ENCODE data around the gene CCR6. TPM values are rescaled to one million over a fixed set of nuclear protein-coding genes. Genes with fewer than 3 reads are reported as not detected.
"Not testable (repeated sequence)": the region's sequence is repeated elsewhere in the genome, so short reads cannot be mapped to it uniquely, and the experiment has no call there.

Gene CCR6
- total and polyA plus RNA-seq, 10 of the 15 experiments (the other 5 are each of a cell fraction or from before 2014, with no cell fraction given), result 2.2 to 7.6 (median 6.7) TPM

DNA sequence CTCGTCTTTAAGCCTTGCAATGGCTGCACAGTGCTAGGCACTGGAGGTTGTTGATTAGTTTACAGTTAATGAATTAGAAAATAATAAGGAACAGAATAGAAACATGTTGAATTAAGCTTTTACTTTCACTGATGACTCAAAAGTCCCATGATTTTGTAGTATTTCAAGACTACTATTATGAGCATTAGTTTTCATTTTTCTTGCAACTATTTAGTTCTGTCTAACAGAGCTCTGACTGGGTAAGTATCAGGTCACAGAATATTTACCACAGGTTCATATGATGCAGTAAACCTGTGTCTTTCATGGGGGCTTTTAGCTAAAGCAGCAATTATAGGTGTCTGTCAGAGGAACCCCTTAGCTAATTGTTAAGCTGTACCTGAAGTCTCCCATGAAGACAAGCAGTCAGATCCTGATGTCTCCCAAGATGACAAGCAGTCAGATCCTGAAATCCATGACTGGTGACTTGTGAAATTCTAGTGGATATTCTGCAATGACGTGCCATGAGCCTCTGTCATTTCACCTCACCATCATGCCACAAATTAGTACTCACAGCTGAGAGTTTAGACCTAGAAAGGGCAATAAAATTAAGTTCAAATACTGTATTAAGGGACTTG is 43.1 kb downstream of the CCR6 start (continued):
- TF ChIP-seq, protein P1, sequence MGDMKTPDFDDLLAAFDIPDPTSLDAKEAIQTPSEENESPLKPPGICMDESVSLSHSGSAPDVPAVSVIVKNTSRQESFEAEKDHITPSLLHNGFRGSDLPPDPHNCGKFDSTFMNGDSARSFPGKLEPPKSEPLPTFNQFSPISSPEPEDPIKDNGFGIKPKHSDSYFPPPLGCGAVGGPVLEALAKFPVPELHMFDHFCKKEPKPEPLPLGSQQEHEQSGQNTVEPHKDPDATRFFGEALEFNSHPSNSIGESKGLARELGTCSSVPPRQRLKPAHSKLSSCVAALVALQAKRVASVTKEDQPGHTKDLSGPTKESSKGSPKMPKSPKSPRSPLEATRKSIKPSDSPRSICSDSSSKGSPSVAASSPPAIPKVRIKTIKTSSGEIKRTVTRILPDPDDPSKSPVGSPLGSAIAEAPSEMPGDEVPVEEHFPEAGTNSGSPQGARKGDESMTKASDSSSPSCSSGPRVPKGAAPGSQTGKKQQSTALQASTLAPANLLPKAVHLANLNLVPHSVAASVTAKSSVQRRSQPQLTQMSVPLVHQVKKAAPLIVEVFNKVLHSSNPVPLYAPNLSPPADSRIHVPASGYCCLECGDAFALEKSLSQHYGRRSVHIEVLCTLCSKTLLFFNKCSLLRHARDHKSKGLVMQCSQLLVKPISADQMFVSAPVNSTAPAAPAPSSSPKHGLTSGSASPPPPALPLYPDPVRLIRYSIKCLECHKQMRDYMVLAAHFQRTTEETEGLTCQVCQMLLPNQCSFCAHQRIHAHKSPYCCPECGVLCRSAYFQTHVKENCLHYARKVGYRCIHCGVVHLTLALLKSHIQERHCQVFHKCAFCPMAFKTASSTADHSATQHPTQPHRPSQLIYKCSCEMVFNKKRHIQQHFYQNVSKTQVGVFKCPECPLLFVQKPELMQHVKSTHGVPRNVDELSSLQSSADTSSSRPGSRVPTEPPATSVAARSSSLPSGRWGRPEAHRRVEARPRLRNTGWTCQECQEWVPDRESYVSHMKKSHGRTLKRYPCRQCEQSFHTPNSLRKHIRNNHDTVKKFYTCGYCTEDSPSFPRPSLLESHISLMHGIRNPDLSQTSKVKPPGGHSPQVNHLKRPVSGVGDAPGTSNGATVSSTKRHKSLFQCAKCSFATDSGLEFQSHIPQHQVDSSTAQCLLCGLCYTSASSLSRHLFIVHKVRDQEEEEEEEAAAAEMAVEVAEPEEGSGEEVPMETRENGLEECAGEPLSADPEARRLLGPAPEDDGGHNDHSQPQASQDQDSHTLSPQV (IDR thresholded peaks at IDR 0.05), result no peak
- no peak for TF ChIP-seq ZZZ3 (IDR thresholded peaks at IDR 0.05; ENCODE audit: control insufficient read depth, insufficient read length, low read depth)
- no peak for TF ChIP-seq SP1 (IDR thresholded peaks at IDR 0.05; ENCODE audit: low read depth, low read length)
- no peak for TF ChIP-seq MEF2A (IDR thresholded peaks at IDR 0.05; ENCODE audit: insufficient read depth, low read depth, low read length)
- TF ChIP-seq HDAC6 (IDR thresholded peaks at IDR 0.05; ENCODE audit: unreplicated experiment), result no peak

DNA sequence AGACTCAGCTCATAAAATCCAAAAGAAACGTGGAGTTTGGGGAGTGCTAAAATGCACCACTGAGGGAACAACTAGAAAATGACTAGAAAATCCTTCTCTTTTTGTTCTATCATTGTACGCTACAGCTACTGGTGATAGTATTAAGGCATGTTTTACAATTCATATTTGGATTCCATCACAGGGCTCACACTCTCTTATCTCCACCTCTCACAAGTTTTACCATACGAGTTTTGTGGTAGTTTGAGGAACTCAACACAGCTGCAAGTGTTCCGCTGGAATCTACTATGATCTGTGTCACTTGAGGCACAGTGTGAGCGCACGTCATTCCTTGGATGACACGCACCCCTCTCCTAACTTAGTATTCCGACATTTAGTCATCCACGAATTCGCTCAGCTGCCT is 44.8 kb downstream of the CCR6 start:
- FAIRE-seq; intact Hi-C loops (cut with micrococcal nuclease; ENCODE audit: unreplicated experiment); H3K9me3 ChIP-seq (replicated peaks; ENCODE audit: control insufficient read depth, insufficient read depth, low read length); H3K4me3 ChIP-seq; ATAC-seq; H3K36me3 ChIP-seq (ENCODE audit: control insufficient read depth in 2 of 2, insufficient read depth in 2 of 2, low read length in 1 of 2); H3K4me1 ChIP-seq (ENCODE audit: control insufficient read depth, insufficient read depth, low read length); H3K79me2 ChIP-seq (ENCODE audit: control insufficient read depth, insufficient read depth, low read length); DNase-seq (ENCODE audit: low read depth, low spot score); RAD21 ChIA-PET (ENCODE audit: unreplicated experiment); H3K4me2 ChIP-seq (ENCODE audit: control insufficient read depth, insufficient read depth); POLR2A ChIA-PET; SMC1A ChIA-PET (ENCODE audit: uncharacterized antibody, unreplicated experiment); H2AFZ ChIP-seq (ENCODE audit: control insufficient read depth, low read depth, low read length); H3K9ac ChIP-seq (ENCODE audit: control insufficient read depth, insufficient read depth, low read length); H3K27me3 ChIP-seq (replicated peaks in 1 of 2; ENCODE audit: control insufficient read depth in 2 of 2, insufficient read depth in 2 of 2, low read length in 1 of 2); in situ Hi-C loops (cut with MboI); H4K20me1 ChIP-seq (ENCODE audit: control insufficient read depth, insufficient read depth); H3K27ac ChIP-seq (ENCODE audit: control insufficient read depth, insufficient read depth); BruUV-seq (replicated peaks): not testable (repeated sequence)
- CTCF ChIA-PET, result interaction anchor here (0.7 kb wide), 1 partner anchor 108 kb away, joined by 3 read pairs; no protein-coding TSS in a partner anchor
- WGBS (ENCODE audit: insufficient coverage, insufficient replicate concordance, low lambda C conversion rate, missing lambda C conversion rate), result 61% methylated on average over 8 of the region's 10 CpGs

DNA sequence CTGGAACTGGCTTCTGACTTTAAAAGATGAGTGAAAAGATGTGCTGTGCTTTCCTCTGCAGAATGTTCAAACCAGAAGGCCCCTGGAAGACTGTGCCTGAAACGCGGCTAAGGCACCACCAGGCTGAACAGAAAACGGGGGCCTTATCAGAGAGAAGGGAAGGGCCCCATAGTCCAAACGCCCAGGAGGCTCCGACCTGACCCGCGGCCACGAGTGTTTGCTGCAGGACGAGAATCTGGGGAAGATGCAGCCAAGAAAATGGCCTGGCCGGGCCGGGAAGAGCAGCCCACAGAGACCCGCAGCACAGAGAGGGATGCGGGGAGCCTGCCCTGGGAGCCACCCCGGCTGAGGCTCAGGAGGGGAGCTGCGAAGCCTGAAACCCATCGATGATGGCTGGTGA is 45.4 kb downstream of the CCR6 start:
- 71% methylated on average over 10 of the region's 16 CpGs for WGBS (ENCODE audit: insufficient coverage, insufficient replicate concordance, low lambda C conversion rate, missing lambda C conversion rate)
- not testable (repeated sequence) for FAIRE-seq; BruUV-seq (replicated peaks)

More for the DNA sequence above, 45.4 kb downstream of the CCR6 start:
- H3K27me3 ChIP-seq (replicated peaks in 1 of 2; ENCODE audit: control insufficient read depth in 2 of 2, insufficient read depth in 2 of 2, low read length in 1 of 2); H3K27ac ChIP-seq (ENCODE audit: control insufficient read depth, insufficient read depth); H3K9me3 ChIP-seq (replicated peaks; ENCODE audit: control insufficient read depth, insufficient read depth, low read length); in situ Hi-C loops (cut with MboI); H3K4me2 ChIP-seq (ENCODE audit: control insufficient read depth, insufficient read depth); SMC1A ChIA-PET (ENCODE audit: uncharacterized antibody, unreplicated experiment); H2AFZ ChIP-seq (ENCODE audit: control insufficient read depth, low read depth, low read length); DNase-seq (ENCODE audit: low read depth, low spot score); H3K9ac ChIP-seq (ENCODE audit: control insufficient read depth, insufficient read depth, low read length); intact Hi-C loops (cut with micrococcal nuclease; ENCODE audit: unreplicated experiment); H3K4me3 ChIP-seq; H4K20me1 ChIP-seq (ENCODE audit: control insufficient read depth, insufficient read depth); H3K4me1 ChIP-seq (ENCODE audit: control insufficient read depth, insufficient read depth, low read length); H3K79me2 ChIP-seq (ENCODE audit: control insufficient read depth, insufficient read depth, low read length); RAD21 ChIA-PET (ENCODE audit: unreplicated experiment); ATAC-seq; POLR2A ChIA-PET; H3K36me3 ChIP-seq (ENCODE audit: control insufficient read depth in 2 of 2, insufficient read depth in 2 of 2, low read length in 1 of 2); CTCF ChIA-PET: not testable (repeated sequence)

All from GM12878 (cell line).